ENCODE results near the gene FCSK.

DNA sequence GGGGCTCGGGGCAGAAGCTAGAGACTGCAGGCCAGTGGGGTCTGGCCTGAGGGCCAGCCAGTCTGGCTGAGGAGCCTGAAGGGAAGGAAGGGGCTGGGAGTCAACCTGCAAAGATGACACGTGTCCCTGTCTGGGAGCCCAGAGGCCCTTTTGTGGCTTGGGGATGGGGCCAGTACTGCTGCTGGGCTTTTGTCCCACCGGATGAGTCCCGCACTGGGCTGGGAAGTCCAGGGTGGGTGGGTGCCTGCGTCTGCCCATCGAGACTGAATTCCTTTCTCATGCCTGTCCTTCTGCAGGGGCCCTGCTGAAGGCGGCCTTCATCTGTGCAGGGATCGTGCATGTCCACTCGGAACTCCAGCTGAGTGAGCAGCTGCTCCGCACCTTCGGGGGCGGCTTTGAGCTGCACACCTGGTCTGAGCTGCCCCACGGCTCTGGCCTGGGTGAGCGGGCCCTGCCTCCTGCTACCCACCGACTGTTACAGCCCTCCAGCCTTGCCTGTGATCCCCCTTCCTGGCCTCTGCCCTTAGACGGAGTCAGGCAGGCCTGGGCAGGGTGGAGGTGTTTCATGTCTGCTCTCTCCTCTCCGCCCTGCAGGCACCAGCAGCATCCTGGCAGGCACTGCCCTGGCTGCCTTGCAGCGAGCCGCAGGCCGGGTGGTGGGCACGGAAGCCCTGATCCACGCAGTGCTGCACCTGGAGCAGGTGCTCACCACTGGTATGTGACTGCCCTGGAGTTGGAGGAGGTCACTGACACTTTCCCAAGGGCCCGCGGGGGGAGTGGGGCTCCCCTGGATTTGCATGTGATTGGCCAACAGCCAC, 20.9 kb downstream of the FCSK start:
- no peak for TF ChIP-seq POLR2A (IDR thresholded peaks at IDR 0.05)
- TF ChIP-seq, protein P1, sequence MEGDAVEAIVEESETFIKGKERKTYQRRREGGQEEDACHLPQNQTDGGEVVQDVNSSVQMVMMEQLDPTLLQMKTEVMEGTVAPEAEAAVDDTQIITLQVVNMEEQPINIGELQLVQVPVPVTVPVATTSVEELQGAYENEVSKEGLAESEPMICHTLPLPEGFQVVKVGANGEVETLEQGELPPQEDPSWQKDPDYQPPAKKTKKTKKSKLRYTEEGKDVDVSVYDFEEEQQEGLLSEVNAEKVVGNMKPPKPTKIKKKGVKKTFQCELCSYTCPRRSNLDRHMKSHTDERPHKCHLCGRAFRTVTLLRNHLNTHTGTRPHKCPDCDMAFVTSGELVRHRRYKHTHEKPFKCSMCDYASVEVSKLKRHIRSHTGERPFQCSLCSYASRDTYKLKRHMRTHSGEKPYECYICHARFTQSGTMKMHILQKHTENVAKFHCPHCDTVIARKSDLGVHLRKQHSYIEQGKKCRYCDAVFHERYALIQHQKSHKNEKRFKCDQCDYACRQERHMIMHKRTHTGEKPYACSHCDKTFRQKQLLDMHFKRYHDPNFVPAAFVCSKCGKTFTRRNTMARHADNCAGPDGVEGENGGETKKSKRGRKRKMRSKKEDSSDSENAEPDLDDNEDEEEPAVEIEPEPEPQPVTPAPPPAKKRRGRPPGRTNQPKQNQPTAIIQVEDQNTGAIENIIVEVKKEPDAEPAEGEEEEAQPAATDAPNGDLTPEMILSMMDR (IDR thresholded peaks at IDR 0.05 in 4 of 5, conservative IDR thresholded peaks at IDR 0.05 in 1 of 5) = no peak
